ENCODE data around the gene ANKRD37. TPM values are rescaled to one million over a fixed set of nuclear protein-coding genes. Genes with fewer than 3 reads are reported as not detected.

Gene ANKRD37
- total RNA-seq, result 10 to 100 TPM in 3 of 4 donors, 1 to 10 TPM in 1; 8.3 to 13.3 (median 11.7) TPM

- Histone ChIP-seq H3K27ac (replicated peaks in 1 of 4) (peak within 1 kb of the TSS; percentile 99 to 100 (median 100)), H3K4me1 (peaks cover 18 to 50% (median 38%) of the 10 kb centered on the region in 4 donors), H3K4me3 (peak within 1 kb of the TSS; percentile 69 to 90 (median 81)), H3K9me3 (no peaks in the 10 kb centered on the region), H3K27me3 (no peaks in the 10 kb centered on the region), H3K36me3 (peaks cover 2 to 23% (median 11%) of the 10 kb centered on the region in 4 donors)
- TF ChIP-seq CTCF (IDR thresholded peaks at IDR 0.05) (peak in 1 of 3 experiments; percentile 17), EP300 (IDR thresholded peaks at IDR 0.05) (peak; percentile 15), POLR2AphosphoS5 (IDR thresholded peaks at IDR 0.05) (no peak), POLR2A (IDR thresholded peaks at IDR 0.05; ENCODE audit: low read depth) (no peak)
- intact Hi-C loops (cut with DNase I), result loop anchor here (5.0 to 10.0 kb wide), 2 partner anchors 195 to 198 kb away; partner anchors contain the start of gene CFAP97
- WGBS, result 20% methylated on average over 10 of the region's 38 CpGs
- no peak for DNase-seq (ENCODE audit: extremely low spot score)
Observed at GRCh38 chr4:185396724-185397385, at the start of gene ANKRD37. TSS of gene ANKRD37 (plus strand) at chr4:185396841. CDS start at chr4:185396924, 83 bp downstream.

- peaks cover 12 to 22% (median 17%) of the 10 kb centered on the region in 4 donors for H3K4me1 ChIP-seq
- no peak for DNase-seq (ENCODE audit: extremely low spot score)
- peaks cover 7 to 53% (median 41%) of the 10 kb centered on the region in 4 donors for H3K36me3 ChIP-seq
- TF ChIP-seq POLR2AphosphoS5 (IDR thresholded peaks at IDR 0.05), result no peak
- TF ChIP-seq CTCF (IDR thresholded peaks at IDR 0.05), result no peak
- TF ChIP-seq POLR2A (IDR thresholded peaks at IDR 0.05; ENCODE audit: low read depth), result no peak
- no peak for TF ChIP-seq EP300 (IDR thresholded peaks at IDR 0.05)
- H3K27me3 ChIP-seq, result no peaks in the 10 kb centered on the region
- no peak overlapping the region for H3K4me3 ChIP-seq
- no peaks in the 10 kb centered on the region for H3K9me3 ChIP-seq
- no peak overlapping the region for H3K27ac ChIP-seq (replicated peaks in 1 of 4)
- 67% methylated on average over 14 of the region's 14 CpGs for WGBS
- intact Hi-C loops (cut with DNase I), result no loop called here
Observed at GRCh38 chr4:185346975-185347601, 49.6 kb upstream of the ANKRD37 start.

- Histone ChIP-seq H3K9me3 (no peaks in the 10 kb centered on the region), H3K27ac (replicated peaks in 1 of 4) (no peak overlapping the region), H3K27me3 (no peaks in the 10 kb centered on the region), H3K36me3 (peaks cover 11 to 63% (median 57%) of the 10 kb centered on the region in 4 donors), H3K4me3 (no peak overlapping the region), H3K4me1 (no peaks in the 10 kb centered on the region)
- no peak for DNase-seq (ENCODE audit: extremely low spot score)
- TF ChIP-seq CTCF (IDR thresholded peaks at IDR 0.05) (no peak), POLR2AphosphoS5 (IDR thresholded peaks at IDR 0.05) (no peak), POLR2A (IDR thresholded peaks at IDR 0.05; ENCODE audit: low read depth) (no peak), EP300 (IDR thresholded peaks at IDR 0.05) (no peak)
- WGBS, result 92% methylated on average over 12 of the region's 13 CpGs
- intact Hi-C loops (cut with DNase I), result no loop called here
Observed at GRCh38 chr4:185351691-185352090, 45.0 kb upstream of the ANKRD37 start.

GRCh38 chr4:185352202-185352601 lies 44.4 kb upstream of the ANKRD37 start:
- peaks cover 11 to 66% (median 52%) of the 10 kb centered on the region in 4 donors for H3K36me3 ChIP-seq
- no peaks in the 10 kb centered on the region for H3K9me3 ChIP-seq
- WGBS, result 93% methylated on average over 7 of the region's 7 CpGs
- H3K27ac ChIP-seq (replicated peaks in 1 of 4), result no peak overlapping the region
- intact Hi-C loops (cut with DNase I), result no loop called here
- no peak overlapping the region for H3K4me3 ChIP-seq
- no peaks in the 10 kb centered on the region for H3K27me3 ChIP-seq
- TF ChIP-seq POLR2A (IDR thresholded peaks at IDR 0.05; ENCODE audit: low read depth) (no peak), POLR2AphosphoS5 (IDR thresholded peaks at IDR 0.05) (no peak), EP300 (IDR thresholded peaks at IDR 0.05) (no peak), CTCF (IDR thresholded peaks at IDR 0.05) (no peak)
- no peaks in the 10 kb centered on the region for H3K4me1 ChIP-seq
- DNase-seq (ENCODE audit: extremely low spot score), result no peak

All from esophagus muscularis mucosa (tissue), 4 donors.